ENCODE results near the gene CNOT6L.

CNOT6L gene

DNA sequence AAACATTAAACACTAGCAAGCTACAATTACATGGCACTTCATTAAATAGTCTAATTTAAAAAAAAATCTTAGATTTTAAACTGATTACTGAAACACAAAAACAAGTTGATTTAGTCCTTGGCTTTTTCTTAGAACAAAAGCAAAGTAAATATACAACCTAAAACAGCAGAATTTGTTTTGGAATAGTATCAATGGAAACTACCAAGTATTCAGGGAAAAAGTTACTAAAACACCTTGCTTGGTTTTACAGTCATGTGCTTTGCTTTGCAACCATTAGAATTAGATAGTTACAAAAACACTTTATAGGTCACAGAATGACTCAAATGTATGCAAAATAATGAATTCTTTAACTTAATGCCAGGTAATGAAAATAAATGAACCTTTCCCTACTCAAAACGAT lies 105.3 kb downstream of the CNOT6L start:
- no peak for DNase-seq (ENCODE audit: low spot score)

DNA sequence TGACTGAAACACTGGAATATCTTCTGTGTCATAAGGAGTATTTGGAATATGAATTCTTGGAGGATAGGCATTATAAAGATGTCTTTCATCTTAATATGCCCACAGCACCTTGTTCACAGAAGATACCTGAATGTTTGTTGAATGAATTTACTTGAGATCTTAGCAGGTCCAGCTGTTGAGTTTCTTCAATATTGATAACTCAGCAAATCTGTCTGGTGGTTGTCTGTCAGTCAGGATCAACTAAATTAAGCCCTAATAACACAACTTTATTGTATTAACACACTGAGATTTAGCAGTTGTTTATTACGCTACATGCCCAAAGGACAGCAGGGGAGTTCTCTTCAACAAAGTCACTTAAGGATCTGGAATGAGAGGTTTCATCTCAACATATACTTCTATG lies 106.5 kb downstream of the CNOT6L start:
- DNase-seq (ENCODE audit: low spot score): no peak

DNA sequence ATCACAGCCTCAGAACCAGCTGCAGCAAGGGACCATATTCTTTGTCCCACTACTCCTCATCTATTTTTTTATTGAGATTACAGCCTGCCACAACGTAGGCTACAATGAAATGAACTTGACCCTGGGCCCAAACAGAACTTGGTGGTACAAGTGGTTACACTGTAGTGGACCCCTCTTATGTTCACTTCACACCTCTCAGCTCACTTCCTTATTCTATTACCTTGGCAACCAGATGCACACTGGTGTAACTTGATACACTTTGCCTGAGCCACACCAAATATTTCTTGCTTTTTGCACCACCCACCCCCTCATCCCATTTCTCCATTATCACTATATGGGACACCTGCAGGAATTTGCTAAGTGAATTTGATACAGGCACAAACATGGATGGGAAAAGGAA lies 107.7 kb downstream of the CNOT6L start:
- DNase-seq (ENCODE audit: low spot score): no peak

DNA sequence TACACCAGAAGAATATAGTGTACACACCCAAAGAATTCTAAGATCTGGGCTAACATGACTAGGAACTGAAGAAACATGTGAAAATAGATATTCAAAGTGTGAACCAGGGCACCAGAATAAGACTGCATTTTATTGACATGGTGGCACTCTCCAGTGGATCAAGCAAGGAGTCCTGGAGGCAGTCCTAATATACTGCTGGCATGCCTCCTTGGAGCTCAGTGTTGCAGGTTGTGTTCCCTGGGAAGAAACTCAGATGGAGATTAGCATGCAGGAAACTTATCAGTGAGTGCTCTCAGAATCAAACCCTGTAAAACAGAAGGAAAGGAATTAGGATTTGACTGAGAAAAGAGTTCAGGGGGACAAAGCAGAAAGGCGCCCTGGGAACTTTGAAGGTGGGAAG lies 108.5 kb downstream of the CNOT6L start:
- DNase-seq (ENCODE audit: low spot score): no peak

DNA sequence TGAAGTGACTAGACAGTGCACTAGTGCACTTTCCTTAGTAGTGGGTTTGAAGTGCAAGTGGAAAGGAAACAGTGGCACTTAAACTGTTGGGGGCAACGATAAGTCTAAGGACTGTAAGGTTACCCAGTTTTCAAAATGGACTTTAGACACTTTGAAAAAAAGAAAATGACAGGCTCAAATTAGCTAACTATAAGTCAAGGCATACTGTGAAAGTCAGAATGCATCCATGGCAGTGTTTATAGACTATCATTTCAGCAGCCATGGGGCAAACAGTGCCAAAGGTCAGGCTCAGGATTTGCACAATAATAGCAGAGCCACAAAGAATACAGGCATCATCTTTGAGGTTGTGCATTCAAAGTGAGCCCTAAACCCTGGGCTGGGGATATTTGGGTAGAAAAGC lies 109.1 kb downstream of the CNOT6L start:
- DNase-seq (ENCODE audit: low spot score): no peak

DNA sequence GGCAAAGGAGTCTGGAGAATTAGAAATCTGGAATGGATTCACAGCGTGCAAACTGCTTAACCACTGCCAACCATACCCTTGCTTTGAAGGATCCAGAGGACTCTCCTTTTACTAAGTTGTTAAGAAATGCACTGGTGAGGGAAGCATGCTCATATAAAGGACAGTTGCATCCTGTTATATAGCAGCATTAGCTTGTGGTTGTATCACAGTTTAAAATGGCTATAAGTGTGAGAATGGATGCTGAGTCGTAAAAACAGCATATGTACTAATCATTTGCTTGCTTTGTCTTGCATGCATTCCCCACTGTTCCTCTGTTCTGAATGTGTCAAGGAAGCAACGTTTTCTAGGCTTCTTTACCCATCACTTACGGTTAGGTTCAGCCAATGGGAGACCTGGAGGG lies 112.5 kb downstream of the CNOT6L start:
- no peak for DNase-seq (ENCODE audit: low spot score)

DNA sequence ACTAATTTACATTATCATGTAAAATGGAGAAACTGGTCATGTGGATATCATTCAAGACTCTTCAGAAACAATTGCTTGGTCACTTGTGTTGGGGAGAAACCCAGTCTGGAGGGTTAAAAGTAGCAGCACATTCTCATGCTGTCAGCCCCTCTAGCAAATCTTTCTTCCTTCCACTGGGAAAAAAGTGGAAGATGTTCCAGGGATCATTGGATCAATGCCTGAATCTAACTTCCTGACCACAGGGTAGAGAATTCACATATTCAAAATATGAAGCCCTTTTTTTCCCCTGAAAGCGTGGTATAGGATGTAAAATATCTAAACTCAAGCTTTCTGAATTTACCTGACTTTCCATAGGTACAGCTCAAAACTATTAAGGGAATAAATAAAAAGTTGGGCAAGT lies 115.5 kb downstream of the CNOT6L start:
- DNase-seq (ENCODE audit: low spot score): no peak

DNA sequence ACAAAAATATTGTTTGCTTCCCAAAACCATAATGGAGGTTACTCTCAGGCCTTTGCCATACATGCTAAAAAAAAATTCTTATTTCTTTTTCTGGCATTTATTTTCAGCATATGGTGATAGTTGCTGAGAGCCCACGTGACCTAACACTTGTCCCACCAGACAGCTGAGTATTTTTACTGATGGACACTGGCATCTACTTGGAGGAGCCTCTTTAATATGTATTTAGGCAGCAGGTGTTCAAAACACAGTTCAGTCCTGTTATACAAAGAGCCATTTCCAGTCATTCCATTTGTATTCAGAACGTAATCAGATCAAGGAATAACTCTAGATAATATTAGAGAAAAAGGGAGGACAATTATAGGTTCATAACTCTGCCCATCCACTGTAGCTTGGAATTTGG lies 118.0 kb downstream of the CNOT6L start:
- DNase-seq (ENCODE audit: low spot score): no peak

DNA sequence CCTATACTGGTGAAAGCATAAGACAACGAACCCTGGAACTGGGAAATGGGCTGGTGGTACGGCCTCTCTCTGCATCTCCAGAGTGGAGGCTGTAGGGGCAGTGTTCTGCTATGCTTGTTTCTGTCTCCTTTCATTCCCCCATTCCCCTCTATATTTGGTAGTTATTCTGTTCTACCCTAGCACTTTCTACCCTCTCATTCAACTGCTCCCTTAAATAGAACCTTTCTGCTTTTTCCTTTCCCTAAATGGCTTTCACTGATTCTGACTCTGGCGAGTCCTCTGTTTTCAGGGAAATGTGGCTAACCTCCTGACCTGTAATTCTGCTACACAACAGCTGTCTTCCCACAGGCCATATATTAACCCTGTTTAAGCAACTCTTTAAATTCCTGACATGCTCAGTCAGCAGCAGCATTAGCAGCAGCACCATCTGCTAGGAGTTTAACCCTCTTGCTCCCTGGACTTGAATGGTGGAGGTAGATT lies 119.4 kb downstream of the CNOT6L start:
- DNase-seq (ENCODE audit: low spot score): no peak

DNA sequence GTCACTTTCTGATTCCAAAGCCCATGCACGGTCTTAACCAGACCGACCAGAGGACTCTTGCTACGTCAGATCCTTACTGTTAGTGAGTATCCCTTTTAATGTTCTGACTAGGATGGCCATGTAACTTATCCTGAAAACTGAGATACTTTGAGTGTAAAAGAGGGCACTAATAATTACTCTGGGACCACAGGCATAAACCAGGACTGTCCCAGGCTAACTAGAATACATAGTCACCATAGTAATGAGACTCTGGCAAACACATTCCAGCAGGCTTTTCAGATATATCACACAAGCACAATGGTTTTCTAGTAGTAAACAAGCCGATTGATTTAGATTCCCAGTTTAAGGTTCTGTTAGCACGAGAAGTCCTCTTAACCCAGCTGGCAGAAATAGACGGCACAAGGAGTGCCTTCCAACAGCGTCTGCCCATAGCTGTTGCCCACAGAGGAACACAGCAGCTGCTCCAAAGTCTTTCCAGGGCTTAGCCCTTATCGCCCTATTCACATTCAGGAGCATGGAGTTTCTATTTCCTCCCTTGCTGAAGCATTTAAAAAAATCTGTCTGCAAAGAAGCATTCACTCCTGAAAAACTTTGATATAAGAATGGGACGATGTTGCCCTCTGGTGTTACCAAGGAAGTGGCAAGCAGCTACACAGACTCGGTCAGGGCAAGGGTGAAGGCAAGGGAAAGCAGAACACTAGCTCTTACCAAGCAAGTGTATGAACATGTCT lies 121.1 kb downstream of the CNOT6L start:
- DNase-seq (ENCODE audit: low spot score): peak; percentile 78

DNA sequence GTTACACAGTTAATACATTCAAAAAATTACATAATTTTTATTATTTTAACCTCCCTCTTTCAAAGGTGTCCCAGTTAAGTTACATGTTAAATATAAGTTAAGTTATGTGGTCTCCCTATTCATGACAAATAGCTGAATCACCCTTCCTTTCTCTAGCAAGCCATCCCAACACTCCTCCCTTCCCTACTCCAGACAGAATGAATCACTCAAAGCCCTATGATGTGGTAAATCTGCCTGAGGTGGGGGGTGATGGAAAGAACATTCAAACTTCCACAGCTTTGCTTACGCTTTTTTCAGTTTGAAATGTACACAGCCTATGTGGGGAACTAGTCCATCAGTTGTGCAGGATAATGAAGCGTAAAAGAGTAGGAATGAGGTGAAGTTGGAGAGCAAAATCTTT lies 123.4 kb downstream of the CNOT6L start:
- no peak for DNase-seq (ENCODE audit: low spot score)

DNA sequence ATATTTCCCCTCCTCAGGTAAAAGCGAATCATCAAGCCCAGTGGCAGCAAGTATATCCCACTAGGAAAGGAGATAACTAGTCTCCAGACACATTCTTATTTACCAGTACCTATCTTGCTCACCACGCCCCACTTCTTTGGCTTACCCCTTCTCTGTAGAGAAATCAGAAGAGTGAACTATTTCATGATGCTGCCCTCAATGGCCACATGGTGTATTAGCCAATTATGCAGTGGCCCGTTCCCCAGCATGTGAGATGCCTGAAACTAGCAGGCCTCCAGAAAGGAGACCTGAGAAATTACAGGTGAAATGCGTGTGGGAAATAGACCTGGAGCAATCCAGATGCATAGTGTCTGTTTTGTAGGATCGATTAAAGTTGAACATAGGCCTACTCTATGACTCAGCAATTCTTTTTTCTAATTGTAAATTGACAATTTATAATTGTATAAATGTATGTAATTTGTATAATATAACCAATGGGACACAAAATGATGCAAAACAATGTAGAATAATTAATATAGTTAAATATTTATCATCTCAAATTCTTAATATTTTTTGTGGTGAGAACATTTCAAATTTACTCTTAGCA lies 126.2 kb downstream of the CNOT6L start:
- no peak for DNase-seq (ENCODE audit: low spot score)

DNA sequence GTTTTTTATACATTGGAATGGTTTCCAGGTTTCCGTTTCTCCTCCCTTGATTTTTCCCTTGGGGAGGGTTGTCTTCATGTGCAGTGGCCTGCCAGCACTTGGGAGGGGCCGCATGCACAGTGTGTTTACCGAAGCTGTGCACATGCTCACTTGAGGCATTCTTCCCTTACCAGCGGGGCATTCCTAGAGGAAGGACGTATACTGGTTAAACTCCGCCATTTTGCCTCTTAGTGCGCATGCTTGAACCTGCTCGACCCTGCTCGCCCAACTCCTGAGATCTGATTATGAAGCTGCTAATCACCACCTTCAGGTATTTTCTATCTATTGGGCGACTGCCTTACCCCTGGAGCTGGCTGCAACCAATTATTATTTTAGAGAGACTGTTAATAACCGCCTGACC lies 137.4 kb downstream of the CNOT6L start:
- DNase-seq (ENCODE audit: low spot score): no peak

DNA sequence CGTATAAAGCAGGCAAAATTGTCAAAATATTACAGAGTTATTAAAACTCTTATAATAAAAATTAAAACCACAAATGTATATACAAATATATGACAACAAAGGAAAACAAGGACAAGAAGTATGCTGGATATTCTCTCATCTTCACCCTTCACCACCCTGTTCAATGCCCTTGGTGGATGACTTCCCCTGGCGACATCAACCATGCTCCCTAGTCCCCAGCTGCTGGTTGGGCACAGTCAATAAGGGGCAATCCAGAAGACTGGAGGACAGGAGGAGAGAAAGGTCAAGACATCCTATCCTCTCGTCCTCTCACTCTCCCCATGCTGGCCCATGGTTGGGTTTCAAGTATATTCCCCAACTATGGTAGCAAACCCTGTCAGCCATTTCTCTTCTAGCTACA lies 142.3 kb downstream of the CNOT6L start:
- no peak for DNase-seq (ENCODE audit: low spot score)

DNA sequence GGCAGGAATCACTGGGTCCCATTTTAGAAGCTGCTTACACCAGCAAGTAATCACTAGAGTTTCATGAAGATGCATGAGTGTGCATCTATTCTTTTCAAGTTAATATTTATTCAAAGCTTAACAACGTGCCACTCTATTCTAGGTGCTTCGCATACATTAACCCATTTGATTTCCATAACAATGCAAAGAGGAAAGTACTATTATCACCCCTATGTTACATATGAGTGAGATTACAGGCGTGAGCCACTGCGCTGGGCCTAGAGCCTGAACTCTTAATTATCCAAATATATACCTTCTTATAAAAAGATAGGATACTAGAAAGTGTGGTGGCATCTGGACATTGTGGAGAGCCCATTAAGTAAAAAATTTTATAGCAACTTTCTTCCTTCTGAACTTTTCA lies 148.1 kb downstream of the CNOT6L start:
- no peak for DNase-seq (ENCODE audit: low spot score)

DNA sequence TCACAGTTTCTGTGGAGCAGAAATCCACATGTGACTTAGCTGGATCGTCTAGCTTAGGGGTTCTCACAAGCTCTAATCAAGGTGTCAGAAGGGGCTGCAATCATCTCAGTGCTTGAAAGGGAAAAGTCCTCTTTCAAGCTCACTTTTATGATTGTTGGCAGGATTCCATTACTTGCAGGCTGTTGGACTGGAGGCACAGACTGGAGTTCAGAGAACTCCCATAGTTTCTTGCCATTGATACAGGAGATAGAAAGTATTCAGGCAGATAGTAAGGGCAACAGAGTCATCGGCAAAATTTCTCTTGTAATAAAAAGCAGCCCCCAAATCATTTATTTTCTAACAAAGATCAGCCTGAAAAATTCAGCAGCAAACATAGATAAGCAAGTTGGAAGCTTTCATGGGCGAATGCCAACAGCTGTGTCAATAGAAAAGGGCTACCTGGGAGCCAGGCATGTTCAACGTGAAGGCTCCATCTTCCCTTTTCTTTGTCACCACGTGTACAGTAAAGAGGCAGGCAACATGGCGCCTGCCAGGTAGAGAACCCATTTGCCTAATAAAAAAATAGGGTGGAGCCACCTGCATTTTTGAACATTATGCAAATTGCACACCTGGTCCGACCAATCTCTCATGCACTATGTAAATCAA lies 149.1 kb downstream of the CNOT6L start:
- DNase-seq (ENCODE audit: low spot score): no peak

DNA sequence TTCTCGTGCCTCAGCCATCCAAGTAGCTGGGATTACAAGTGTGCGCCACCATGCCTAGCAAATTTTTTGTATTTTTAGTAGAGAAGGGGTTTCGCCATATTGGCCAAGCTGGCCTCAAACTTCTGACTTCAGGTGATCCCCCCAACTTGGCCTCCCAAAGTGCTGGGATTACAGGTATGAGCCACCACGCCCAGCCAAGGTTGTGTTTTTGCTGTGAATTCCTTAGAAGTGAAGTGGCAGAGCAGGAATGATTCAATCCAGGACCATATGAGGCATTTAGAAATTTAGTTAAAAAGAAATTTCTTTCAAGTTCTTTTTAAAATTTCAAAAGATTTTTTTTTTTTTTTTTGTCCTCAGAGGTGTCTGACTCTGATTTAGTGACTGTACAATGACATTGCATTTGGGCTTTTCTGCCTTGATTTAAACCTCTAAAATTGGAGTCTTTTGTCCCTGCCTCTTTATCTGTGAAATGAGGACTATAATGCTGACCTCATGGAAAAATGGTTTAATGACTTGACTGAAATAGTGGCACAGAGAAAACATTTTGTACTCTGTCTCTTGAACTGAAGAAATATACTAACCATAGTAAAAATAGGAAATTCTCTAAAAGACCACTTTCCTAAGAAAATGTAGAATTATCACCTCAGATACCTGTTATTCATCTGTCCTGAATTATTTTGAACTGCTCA lies 153.6 kb downstream of the CNOT6L start:
- no peak for DNase-seq (ENCODE audit: low spot score)

All from pons (tissue), 1 donor.